ENCODE results near the gene UBE2D1.

DNA sequence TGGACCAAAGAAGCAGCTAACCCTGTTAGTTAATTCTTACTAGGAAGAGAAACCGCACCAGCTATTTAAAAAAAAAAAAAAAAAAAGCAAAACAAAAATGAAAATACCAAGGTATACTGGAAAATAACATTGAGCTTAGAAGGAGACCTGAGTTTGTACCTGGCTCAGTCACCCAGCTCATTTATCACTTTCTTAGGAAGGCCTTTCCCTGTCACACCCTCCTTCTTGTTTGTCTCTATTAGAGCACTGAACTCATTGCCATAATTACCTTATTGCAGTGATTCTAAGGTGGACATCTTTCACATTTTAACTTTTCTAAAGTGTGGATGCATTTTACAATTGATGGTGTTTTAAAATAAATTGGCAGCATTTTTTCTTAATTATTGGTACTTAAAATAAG lies 24.1 kb downstream of the UBE2D1 start:
- TF ChIP-seq YY1 (IDR thresholded peaks at IDR 0.05; ENCODE audit: low read depth), result no peak
- TF ChIP-seq EGR1 (IDR thresholded peaks at IDR 0.05), result no peak
- no peak for TF ChIP-seq NFIC (IDR thresholded peaks at IDR 0.05)
